ENCODE results near the gene BACE2. TPM values are rescaled to one million over a fixed set of nuclear protein-coding genes. Genes with fewer than 3 reads are reported as not detected.
"Not testable (repeated sequence)": the region's sequence is repeated elsewhere in the genome, so short reads cannot be mapped to it uniquely, and the experiment has no call there.

The BACE2 gene
- total and polyA plus RNA-seq, 4 donors = 1.7 to 16.7 (median 5.6) TPM

GRCh38 chr21:41188486-41189149, 20.7 kb downstream of the BACE2 start (continued):
- no peak for TF ChIP-seq ATF3 (IDR thresholded peaks at IDR 0.05)
- no peak for TF ChIP-seq TAF1 (conservative IDR thresholded peaks at IDR 0.05)
- TF ChIP-seq NR2F2 (IDR thresholded peaks at IDR 0.05) = no peak
- TF ChIP-seq FOXA1 (IDR thresholded peaks at IDR 0.05) = no peak
- TF ChIP-seq YY1 (IDR thresholded peaks at IDR 0.05) = no peak
- no peak for TF ChIP-seq SP1 (IDR thresholded peaks at IDR 0.05)
- no peak for TF ChIP-seq RXRA (IDR thresholded peaks at IDR 0.05)
- TF ChIP-seq RAD21 (IDR thresholded peaks at IDR 0.05) = no peak
- no peak for TF ChIP-seq GABPA (IDR thresholded peaks at IDR 0.05 in 1 of 2, conservative IDR thresholded peaks at IDR 0.05 in 1 of 2)
- TF ChIP-seq HNF4G (IDR thresholded peaks at IDR 0.05) = no peak

GRCh38 chr21:41189150-41189745, 21.3 kb downstream of the BACE2 start:
- H3K4me3 ChIP-seq (ENCODE audit: low read depth in 1 of 3, low read length in 3 of 3) = no peak overlapping the region
- DNase-seq (ENCODE audit: low spot score) = no peak
- H3K27me3 ChIP-seq (ENCODE audit: control insufficient read depth in 4 of 4, insufficient read depth in 4 of 4, low read length in 3 of 4) = peaks cover 0 to 3% (median 0%) of the 10 kb centered on the region in 4 donors
- WGBS = 88% methylated on average over 1 of the region's 1 CpG
- H3K9me3 ChIP-seq (ENCODE audit: control insufficient read depth in 4 of 4, low read length in 3 of 4) = no peaks in the 10 kb centered on the region
- H3K4me1 ChIP-seq (ENCODE audit: control insufficient read depth in 4 of 4, insufficient read depth in 4 of 4, low read length in 3 of 4) = no peaks in the 10 kb centered on the region
- no peaks in the 10 kb centered on the region for H3K36me3 ChIP-seq (ENCODE audit: control insufficient read depth in 4 of 4, insufficient read depth in 3 of 4, low read depth in 1 of 4, low read length in 3 of 4)
- H3K9ac ChIP-seq (ENCODE audit: low read depth in 1 of 2, low read length in 2 of 2) = no peak overlapping the region
- TF ChIP-seq TAF1 (conservative IDR thresholded peaks at IDR 0.05) (no peak), NR2F2 (IDR thresholded peaks at IDR 0.05) (no peak), FOXA1 (IDR thresholded peaks at IDR 0.05) (no peak), YY1 (IDR thresholded peaks at IDR 0.05) (no peak), CTCF (IDR thresholded peaks at IDR 0.05; ENCODE audit: low read depth, low read length, missing input control) (no peak), RAD21 (IDR thresholded peaks at IDR 0.05) (no peak), HNF4A (conservative IDR thresholded peaks at IDR 0.05) (no peak), FOXA2 (IDR thresholded peaks at IDR 0.05) (no peak), HNF4G (IDR thresholded peaks at IDR 0.05) (no peak), EGR1 (IDR thresholded peaks at IDR 0.05; ENCODE audit: low read depth in 2 of 2) (no peak), GABPA (IDR thresholded peaks at IDR 0.05 in 1 of 2, conservative IDR thresholded peaks at IDR 0.05 in 1 of 2) (no peak), SP1 (IDR thresholded peaks at IDR 0.05) (no peak), MAX (IDR thresholded peaks at IDR 0.05) (no peak), RXRA (IDR thresholded peaks at IDR 0.05) (no peak), ATF3 (IDR thresholded peaks at IDR 0.05) (no peak), JUND (IDR thresholded peaks at IDR 0.05) (no peak), ZBTB33 (IDR thresholded peaks at IDR 0.05) (no peak)
- no peak overlapping the region for H3K27ac ChIP-seq (ENCODE audit: low read depth in 1 of 2, low read length in 2 of 2)

GRCh38 chr21:41192552-41192951, 24.6 kb downstream of the BACE2 start:
- not testable (repeated sequence) for H3K36me3 ChIP-seq (ENCODE audit: control insufficient read depth in 4 of 4, insufficient read depth in 3 of 4, low read depth in 1 of 4, low read length in 3 of 4); H3K4me1 ChIP-seq (ENCODE audit: control insufficient read depth in 4 of 4, insufficient read depth in 4 of 4, low read length in 3 of 4); H3K27ac ChIP-seq (ENCODE audit: low read depth in 1 of 2, low read length in 2 of 2); H3K9me3 ChIP-seq (ENCODE audit: control insufficient read depth in 4 of 4, low read length in 3 of 4); H3K9ac ChIP-seq (ENCODE audit: low read depth in 1 of 2, low read length in 2 of 2); H3K27me3 ChIP-seq (ENCODE audit: control insufficient read depth in 4 of 4, insufficient read depth in 4 of 4, low read length in 3 of 4); H3K4me3 ChIP-seq (ENCODE audit: low read depth in 1 of 3, low read length in 3 of 3); DNase-seq (ENCODE audit: low spot score)
- 75% methylated on average over 4 of the region's 4 CpGs for WGBS

Measured in liver (tissue), 9 donors.